8988T (cell line): ENCODE data around the gene ATP8A1.

ENCODE experiments used
- DNase-seq: peaks from one replicate; pipeline ENCODE4 v3.0.0; 2011

ATP8A1 gene

GRCh38 chr4:42458657-42459056 is 198.2 kb downstream of the ATP8A1 start:
- no peak for DNase-seq

GRCh38 chr4:42454755-42455420 is 202.0 kb downstream of the ATP8A1 start:
- DNase-seq: no peak

- no peak for DNase-seq
These were observed 203.3 kb downstream of the ATP8A1 start for GRCh38 chr4:42453612-42454011.

- no peak for DNase-seq
These were observed 204.1 kb downstream of the ATP8A1 start for GRCh38 chr4:42452823-42453222.

- no peak for DNase-seq
These were observed 210.1 kb downstream of the ATP8A1 start for GRCh38 chr4:42446823-42447222.

GRCh38 chr4:42445038-42445437 is 211.9 kb downstream of the ATP8A1 start:
- DNase-seq: no peak

- DNase-seq: no peak
These were observed 214.3 kb downstream of the ATP8A1 start for GRCh38 chr4:42442601-42443000.

- no peak for DNase-seq
These were observed 216.8 kb downstream of the ATP8A1 start for GRCh38 chr4:42440083-42440482.

- DNase-seq: no peak
These were observed 219.9 kb downstream of the ATP8A1 start for GRCh38 chr4:42436928-42437565.

- no peak for DNase-seq
These were observed 228.9 kb downstream of the ATP8A1 start for GRCh38 chr4:42428036-42428435.

- no peak for DNase-seq
These were observed 231.5 kb downstream of the ATP8A1 start for GRCh38 chr4:42425146-42426065.

- no peak for DNase-seq
These were observed 236.8 kb downstream of the ATP8A1 start for GRCh38 chr4:42420140-42420539.

- DNase-seq: no peak
These were observed 239.4 kb downstream of the ATP8A1 start for GRCh38 chr4:42417550-42417949.

GRCh38 chr4:42416017-42416416 is 240.9 kb downstream of the ATP8A1 start:
- no peak for DNase-seq

GRCh38 chr4:42415281-42415680 is 241.6 kb downstream of the ATP8A1 start:
- no peak for DNase-seq

GRCh38 chr4:42412251-42412650 is 244.7 kb downstream of the ATP8A1 start:
- no peak for DNase-seq

- DNase-seq: no peak
These were observed 245.1 kb downstream of the ATP8A1 start for GRCh38 chr4:42411803-42412202.

- no peak for DNase-seq
These were observed 246.5 kb downstream of the ATP8A1 start for GRCh38 chr4:42410446-42410845.

- DNase-seq: no peak
These were observed 252.9 kb downstream of the ATP8A1 start for GRCh38 chr4:42404001-42404400.

- DNase-seq: no peak
These were observed 255.7 kb downstream of the ATP8A1 start for GRCh38 chr4:42401171-42401570.

GRCh38 chr4:42399393-42399792 is 257.5 kb downstream of the ATP8A1 start:
- DNase-seq: no peak

GRCh38 chr4:42398871-42399331 is 258.0 kb downstream of the ATP8A1 start:
- no peak for DNase-seq

GRCh38 chr4:42398171-42398870 is 258.6 kb downstream of the ATP8A1 start:
- peak; percentile 25 for DNase-seq
